K562 (cell line): ENCODE results near the gene LRRTM4. TPM values are rescaled to one million over a fixed set of nuclear protein-coding genes. Genes with fewer than 3 reads are reported as not detected.

Experiments
- ATAC-seq: fragments of 200-7000 bp; cut with Tn5 transposase; 3 replicates; pipeline ENCODE4 v1.9.1; 2020; ENCODE audit warnings: moderate library complexity
- BruUV-seq: library from RNA; stranded (reverse); fragments of 400-500 nt; replicated peaks from 2 replicates; lab custom pipeline; 2021; lab: Mats Ljungman, UMichigan
- CTCF ChIA-PET: fragments of 300-600 bp; formaldehyde crosslinking; extraction: SDS; loops from one replicate; lab custom pipeline; 2021; ENCODE audit warnings: low intra/inter-chr PET ratio; lab: Yijun Ruan, JAX
- POLR2A ChIA-PET: fragments of 300-600, 350-650 bp; sonication (Branson Sonifier 250); formaldehyde crosslinking; extraction: SDS; loops from one replicate; lab custom pipeline; 2021; ENCODE audit warnings: antibody characterized with exemption, inconsistent platforms; lab: Yijun Ruan, JAX
- DNase-seq, 4 experiments: peaks; one replicate each; pipeline versions ENCODE4 v3.0.0 to v3.0.0-alpha.2; 2011 to 2018; ENCODE audit warnings: low spot score in 3 of 4, mixed read lengths in 3 of 4; ENCODE audit errors: extremely low read depth in 1 of 4
- FAIRE-seq: peaks from 2 replicates; lab custom pipeline; 2011; peaks lifted over from hg19 to GRCh38; lab: Jason Lieb, UNC
- H2AFZ ChIP-seq: 2 replicates; pipeline ENCODE4 v1.6.0; 2011; ENCODE audit warnings: low read depth, low read length, control low read depth, inconsistent platforms
- H3K27ac ChIP-seq: fragments of 200-600 bp; 3 replicates; pipeline ENCODE4 v1.8.0; 2011; ENCODE audit warnings: low read depth, mild to moderate bottlenecking, control low read depth, inconsistent platforms, low read length, moderate library complexity, mixed read lengths; ENCODE audit errors: extremely low read depth
- H3K27me3 ChIP-seq, 2 experiments: fragments of 300-600 bp in 1 of 2; 2 replicates in 1 of 2; 3 replicates in 1 of 2; pipeline versions ENCODE4 v1.6.0 to v1.8.0; 2011; ENCODE audit warnings: inconsistent platforms in 2 of 2, low read length in 2 of 2, mild to moderate bottlenecking in 1 of 2, mixed read lengths in 1 of 2, moderate library complexity in 1 of 2; ENCODE audit not compliant: control insufficient read depth in 2 of 2, insufficient read depth in 2 of 2
- H3K36me3 ChIP-seq: fragments of 300-600 bp; 3 replicates; pipeline ENCODE4 v1.8.0; 2011; ENCODE audit warnings: mild to moderate bottlenecking, low read length, inconsistent platforms; ENCODE audit not compliant: control insufficient read depth, insufficient read depth
- H3K4me1 ChIP-seq, 2 experiments: fragments of 200-600 bp in 1 of 2; replicated peaks in 1 of 2; 2 replicates in 1 of 2; 3 replicates in 1 of 2; pipeline versions ENCODE4 v1.5.1 to v1.8.0; 2011; ENCODE audit warnings: inconsistent platforms in 2 of 2, low read length in 2 of 2, mild to moderate bottlenecking in 1 of 2, mixed read lengths in 1 of 2, moderate library complexity in 1 of 2; ENCODE audit not compliant: control insufficient read depth in 2 of 2, insufficient read depth in 2 of 2
- H3K4me2 ChIP-seq: 2 replicates; pipeline ENCODE4 v1.6.1; 2011; ENCODE audit warnings: low read length, control low read depth, inconsistent platforms, mixed read lengths; ENCODE audit not compliant: insufficient read depth
- H3K4me3 ChIP-seq: fragments of 200-600 bp; sonication (generic), shearing (Covaris generic); 2 replicates; pipeline ENCODE4 v1.5.1; 2016; ENCODE audit warnings: control low read depth, inconsistent platforms
- H3K79me2 ChIP-seq: fragments of 200-600 bp; 3 replicates; pipeline ENCODE4 v1.8.0; 2011; ENCODE audit warnings: low read length, inconsistent platforms; ENCODE audit not compliant: control insufficient read depth, insufficient read depth
- H3K9ac ChIP-seq, 2 experiments: 2 replicates each; pipeline versions ENCODE4 v1.6.0 to v1.6.1; 2011; ENCODE audit warnings: low read depth in 2 of 2, low read length in 2 of 2, control low read depth in 1 of 2, inconsistent platforms in 1 of 2, mild to moderate bottlenecking in 1 of 2, mixed read lengths in 1 of 2; ENCODE audit not compliant: insufficient read depth in 1 of 2
- H3K9me1 ChIP-seq: one replicate; pipeline ENCODE4 v1.6.0; 2011; ENCODE audit warnings: inconsistent platforms, mild to moderate bottlenecking, low read length, moderate library complexity; ENCODE audit not compliant: control insufficient read depth, insufficient read depth
- H3K9me3 ChIP-seq: replicated peaks from 2 replicates; pipeline ENCODE4 v1.5.1; 2011; ENCODE audit warnings: low read depth, low read length, inconsistent platforms; ENCODE audit not compliant: control insufficient read depth, insufficient read depth
- H4K20me1 ChIP-seq: replicated peaks from 2 replicates; pipeline ENCODE4 v1.6.1; 2011; ENCODE audit warnings: low read length, inconsistent platforms, mixed read lengths; ENCODE audit not compliant: control insufficient read depth, insufficient read depth
- ZNF586 ChIP-seq: fragments of 450-650 bp; formaldehyde crosslinking; conservative IDR thresholded peaks from 2 replicates; pipeline ENCODE4 v1.4.0; 2020; ENCODE audit warnings: mild to moderate bottlenecking, moderate library complexity
- ZNF609 ChIP-seq: sonication (generic); formaldehyde crosslinking; IDR thresholded peaks from 2 replicates; pipeline ENCODE4 v1.8.1; 2023; ENCODE audit warnings: missing genetic modification reagents, mild to moderate bottlenecking, borderline replicate concordance
- WGBS: fragments of 100-300 bp; shearing (Covaris generic); methylation state at CpG from one replicate; pipeline ENCODE4 v1.1.6; 2016; ENCODE audit warnings: low coverage, mixed read lengths; ENCODE audit not compliant: insufficient coverage; ENCODE audit errors: missing lambda C conversion rate; 5-methylcytosine and 5-hydroxymethylcytosine counted together
- in situ Hi-C: fragments of 300-500 bp; cut with MboI; formaldehyde crosslinking; loops from 4 replicates; pipeline ENCODE4 v1.15.0; 2018; ENCODE audit warnings: inconsistent platforms, mixed read lengths
- intact Hi-C: fragments of 100-400 bp; cut with micrococcal nuclease; formaldehyde crosslinking; loops from 2 replicates; pipeline ENCODE4 v1.14.2; 2022
- polyA plus RNA-seq, 8 experiments: library from polyadenylated mRNA; depleted of rRNA in 4 of 8; stranded (reverse) in 5 of 8; unstranded in 3 of 8; fragments of >200 nt; fragmentation: Nextera tagmentation in 2 of 8; fragmentation: Illumina TruSeq in 1 of 8; extraction: Ambion mirVana in 2 of 8; extraction: Trizol in 1 of 8; gene quantifications; 2 replicates each; pipeline versions ENCODE4 v1.2.1 to v1.2.3, GENCODE V29; 2011 to 2014; ENCODE audit warnings: inconsistent platforms in 1 of 8, missing spikeins in 1 of 8
- total RNA-seq, 7 experiments: library from RNA; depleted of rRNA in 6 of 7; stranded (reverse); fragments of >200 nt in 6 of 7; fragmentation: Illumina TruSeq in 2 of 7; extraction: Trizol in 2 of 7; gene quantifications; 2 replicates each; pipeline versions ENCODE4 v1.2.1 to v1.2.3, GENCODE V29; 2011 to 2021; ENCODE audit warnings: low replicate concordance in 1 of 7

LRRTM4 gene
- total and polyA plus RNA-seq, 9 of the 15 experiments (the other 6 are each of a cell fraction or from before 2014, with no cell fraction given), result 0.04 TPM; not detected in 6

- H3K9me3 ChIP-seq, result no peaks in the 10 kb centered on the region
- TF ChIP-seq ZNF586 (CRISPR knock-in tag) (no peak), ZNF609 (CRISPR knock-in tag) (no peak)
- ATAC-seq (no peak), DNase-seq (no peak), FAIRE-seq (no peak)
- H3K36me3 ChIP-seq, result no peaks in the 10 kb centered on the region
- no peaks in the 10 kb centered on the region for H3K79me2 ChIP-seq
- no peaks in the 10 kb centered on the region for H4K20me1 ChIP-seq
- in situ Hi-C loops, result no loop called here
- no peak overlapping the region for H3K9ac ChIP-seq
- no peak overlapping the region for H2AFZ ChIP-seq
- BruUV-seq, result no TSS peak
- H3K27ac ChIP-seq, result no peak overlapping the region
- ChIA-PET CTCF (no interaction called here), POLR2A (no interaction called here)
- H3K27me3 ChIP-seq, result no peaks in the 10 kb centered on the region
- intact Hi-C loops, result no loop called here
- H3K4me3 ChIP-seq, result no peak overlapping the region
- no peaks in the 10 kb centered on the region for H3K9me1 ChIP-seq
- 2% methylated on average over 3 of the region's 3 CpGs for WGBS
- H3K4me2 ChIP-seq, result no peak overlapping the region
- no peaks in the 10 kb centered on the region for H3K4me1 ChIP-seq
These were observed 494.1 kb downstream of the LRRTM4 start for GRCh38 chr2:77028032-77028600.
